Skeletal muscle tissue (tissue), 4 donors: ENCODE measurements around the gene SLX4IP. TPM values are rescaled to one million over a fixed set of nuclear protein-coding genes. Genes with fewer than 3 reads are reported as not detected.
"Not testable (repeated sequence)": the region's sequence is repeated elsewhere in the genome, so short reads cannot be mapped to it uniquely, and the experiment has no call there.

ENCODE experiments used
- H3K27ac ChIP-seq: one replicate; pipeline ENCODE4 v1.7.0; 2013; ENCODE audit warnings: mild to moderate bottlenecking, low read depth, low read length, inconsistent platforms
- H3K27me3 ChIP-seq, 3 donors: one replicate each; pipeline ENCODE4 v1.7.0; 2013; ENCODE audit warnings: low read length in 3 of 3; ENCODE audit not compliant: control insufficient read depth in 3 of 3, insufficient read depth in 3 of 3
- H3K36me3 ChIP-seq, 3 donors: one replicate each; pipeline ENCODE4 v1.7.0; 2013; ENCODE audit warnings: low read length in 3 of 3; ENCODE audit not compliant: control insufficient read depth in 3 of 3, insufficient read depth in 3 of 3
- H3K4me1 ChIP-seq, 3 donors: one replicate each; pipeline ENCODE4 v1.7.0; 2013; ENCODE audit warnings: low read length in 3 of 3, mild to moderate bottlenecking in 3 of 3; ENCODE audit not compliant: control insufficient read depth in 3 of 3, insufficient read depth in 3 of 3
- H3K4me3 ChIP-seq, 3 donors: one replicate each; pipeline ENCODE4 v1.7.0; 2013; ENCODE audit warnings: low read length in 3 of 3
- H3K9ac ChIP-seq, 3 donors: one replicate each; pipeline ENCODE4 v1.7.0; 2013; ENCODE audit warnings: low read length in 3 of 3, mild to moderate bottlenecking in 3 of 3, moderate library complexity in 2 of 3, low read depth in 1 of 3
- H3K9me3 ChIP-seq, 3 donors: one replicate each; pipeline ENCODE4 v1.7.0; 2013; ENCODE audit warnings: low read length in 3 of 3; ENCODE audit not compliant: control insufficient read depth in 3 of 3
- total RNA-seq: library from RNA; depleted of rRNA; stranded (reverse); fragments of >200 nt; gene quantifications from one replicate; pipeline ENCODE4 v1.2.3, GENCODE V29; 2014
- donor health status: Osteomylitis.

The SLX4IP gene
- total RNA-seq, 1 donor from 2014 or later = 4.2 TPM

DNA sequence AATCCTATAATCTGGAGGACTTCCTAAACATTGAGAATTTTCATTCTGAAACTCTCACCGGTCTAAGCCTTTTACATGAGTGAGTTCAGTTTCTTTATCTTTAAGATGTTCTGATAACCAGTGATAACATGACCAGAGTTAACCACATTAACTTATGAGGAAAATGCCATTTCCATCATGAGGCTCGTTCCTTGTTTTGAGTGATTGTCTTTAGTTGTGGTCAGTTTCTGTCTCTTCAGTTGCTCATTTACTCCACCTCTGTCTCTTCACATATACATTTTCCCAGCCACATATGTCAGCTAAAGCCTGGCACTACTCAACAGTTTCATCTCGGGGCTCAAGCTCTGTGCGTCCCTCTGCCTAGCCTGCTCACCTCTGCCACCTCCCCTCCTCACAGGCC, 168.3 kb downstream of the SLX4IP start:
- peak overlapping the region; percentile 73 for H3K27ac ChIP-seq
- no peaks in the 10 kb centered on the region for H3K27me3 ChIP-seq
- H3K4me1 ChIP-seq = peaks cover 0 to 3% (median 0%) of the 10 kb centered on the region in 3 donors
- no peaks in the 10 kb centered on the region for H3K36me3 ChIP-seq
- no peak overlapping the region for H3K4me3 ChIP-seq
- H3K9ac ChIP-seq = no peak overlapping the region
- H3K9me3 ChIP-seq = no peaks in the 10 kb centered on the region

DNA sequence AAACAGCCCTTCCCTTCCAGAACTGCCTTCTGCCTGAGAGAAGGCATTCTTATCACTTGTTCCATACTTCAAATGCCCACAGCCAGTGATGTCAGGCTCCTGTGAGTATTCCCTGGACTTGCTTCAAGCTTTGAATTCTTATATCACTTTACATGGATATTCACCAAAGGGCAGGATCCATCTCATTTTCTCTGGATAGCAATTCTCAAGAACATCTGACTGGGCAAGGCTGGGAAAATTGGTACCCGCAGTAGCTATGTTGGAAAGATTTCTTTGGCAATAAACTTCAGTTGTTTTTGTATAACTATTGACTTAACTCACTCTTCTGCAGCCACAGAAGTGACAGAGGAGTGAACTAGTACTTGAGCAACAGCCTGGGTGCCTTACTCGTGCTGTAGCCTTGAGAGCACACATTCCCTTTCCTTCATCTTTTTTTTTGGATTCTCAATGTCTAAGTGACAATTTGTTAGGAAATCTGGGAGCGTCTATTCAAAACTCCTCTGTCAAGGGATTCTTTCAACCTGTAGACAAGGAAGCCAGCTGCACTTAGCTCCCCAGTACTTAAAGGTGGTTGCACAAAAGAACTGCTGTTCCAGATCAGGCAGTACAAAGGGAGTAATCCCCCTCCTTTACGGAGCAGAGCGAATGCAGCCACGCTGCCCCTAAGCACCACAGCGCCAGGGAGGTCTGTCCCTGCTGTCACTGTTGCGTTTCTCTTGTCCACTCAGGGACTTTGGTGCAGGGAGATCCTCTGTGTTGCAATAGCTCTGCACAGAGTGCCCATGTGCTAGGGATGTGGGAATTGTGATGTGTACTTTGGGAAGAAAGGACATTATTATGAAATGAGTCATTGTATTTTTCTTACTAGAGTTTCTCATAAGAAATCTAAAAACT, 169.1 kb downstream of the SLX4IP start:
- Histone ChIP-seq H3K9me3 (no peaks in the 10 kb centered on the region), H3K27me3 (no peaks in the 10 kb centered on the region), H3K4me1 (peaks cover 0 to 4% (median 3%) of the 10 kb centered on the region in 3 donors), H3K9ac (peak overlapping the region in 1 of 3 donors; percentile 41), H3K27ac (peak overlapping the region; percentile 73), H3K4me3 (peak overlapping the region in 1 of 3 donors; percentile 42), H3K36me3 (no peaks in the 10 kb centered on the region)

DNA sequence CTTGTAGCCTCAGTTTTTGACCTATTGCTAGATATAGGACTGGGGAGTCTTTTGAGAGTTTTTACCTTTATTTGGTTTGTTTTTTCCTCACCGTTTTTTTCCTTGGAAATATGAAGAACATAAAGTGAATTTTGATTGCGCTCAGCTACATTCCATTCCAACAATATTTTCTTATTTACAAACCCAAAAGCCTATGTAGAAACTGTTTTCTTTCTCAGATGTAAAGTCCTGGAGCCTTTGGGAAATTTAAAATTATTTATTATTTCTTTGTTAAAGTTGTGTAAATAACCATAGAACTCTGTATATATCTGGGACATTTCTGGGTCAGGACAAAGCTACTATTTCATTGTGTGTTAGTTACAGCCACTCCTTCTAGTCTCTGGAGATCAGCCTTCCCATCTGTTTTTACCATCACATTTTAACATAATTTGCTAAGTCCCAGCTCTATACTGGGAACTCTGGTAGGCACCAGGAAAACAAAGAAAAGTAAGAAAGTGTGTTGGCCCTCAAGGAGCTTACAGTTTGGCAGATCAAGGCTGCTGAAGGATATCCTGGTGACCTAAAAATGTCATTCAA, 169.8 kb downstream of the SLX4IP start:
- H3K27ac ChIP-seq = peak overlapping the region; percentile 73
- no peaks in the 10 kb centered on the region for H3K36me3 ChIP-seq
- peaks cover 0 to 4% (median 3%) of the 10 kb centered on the region in 3 donors for H3K4me1 ChIP-seq
- H3K9me3 ChIP-seq = no peaks in the 10 kb centered on the region
- H3K9ac ChIP-seq = no peak overlapping the region
- no peaks in the 10 kb centered on the region for H3K27me3 ChIP-seq
- no peak overlapping the region for H3K4me3 ChIP-seq

DNA sequence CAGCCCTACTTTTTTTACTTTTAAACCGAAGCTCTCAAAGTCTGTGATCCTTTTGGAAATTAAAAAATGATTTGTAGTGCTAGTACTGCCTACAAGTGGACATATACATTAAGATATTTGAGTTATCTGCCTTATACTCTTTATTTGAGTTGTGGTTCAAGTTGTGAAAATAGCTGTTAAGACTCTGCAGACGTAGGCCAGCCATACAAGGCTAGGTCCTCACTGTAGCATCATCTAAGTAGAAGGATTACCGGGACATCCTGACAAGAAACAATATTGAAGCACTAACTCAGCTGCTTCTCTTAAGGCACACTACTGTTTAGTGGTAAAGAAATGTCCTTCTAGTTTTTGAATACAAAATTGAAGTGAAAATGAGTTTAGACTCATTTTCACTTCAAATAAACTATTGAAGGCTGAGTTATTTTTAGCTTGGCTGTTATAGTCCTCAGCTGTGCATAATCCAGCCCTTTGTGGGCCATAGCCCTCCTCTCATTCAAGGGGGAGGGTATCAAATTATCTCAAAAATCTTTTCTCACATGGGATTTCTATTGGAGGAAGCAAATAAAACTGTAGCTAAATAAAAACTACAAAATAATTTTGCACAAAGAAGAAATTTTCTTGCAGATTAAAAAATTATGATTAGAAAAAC, 170.6 kb downstream of the SLX4IP start:
- H3K9ac ChIP-seq = no peak overlapping the region
- no peaks in the 10 kb centered on the region for H3K9me3 ChIP-seq
- peaks cover 3 to 4% (median 4%) of the 10 kb centered on the region in 3 donors for H3K4me1 ChIP-seq
- H3K4me3 ChIP-seq = no peak overlapping the region
- no peaks in the 10 kb centered on the region for H3K36me3 ChIP-seq
- peak overlapping the region; percentile 73 for H3K27ac ChIP-seq
- no peaks in the 10 kb centered on the region for H3K27me3 ChIP-seq

DNA sequence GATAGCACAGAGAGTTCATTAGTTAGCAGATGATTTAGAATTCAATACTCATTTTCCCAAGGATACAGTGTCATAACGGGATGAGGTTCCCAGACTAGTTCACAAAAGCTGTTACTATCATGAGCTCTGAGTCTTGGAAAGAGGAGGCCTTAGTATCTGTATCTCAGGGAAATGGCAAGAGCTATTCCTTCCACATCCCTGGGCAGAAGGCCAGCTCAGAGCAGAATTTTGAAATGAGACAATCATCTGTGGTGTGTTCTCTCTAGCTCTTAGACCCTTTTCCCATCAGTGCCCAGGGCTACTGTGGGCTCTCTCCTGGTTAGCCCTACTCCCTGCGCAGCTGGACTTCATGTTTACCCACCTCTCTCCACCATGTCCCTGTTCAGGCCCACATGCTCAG, 174.2 kb downstream of the SLX4IP start:
- Histone ChIP-seq H3K4me1 (peaks cover 2 to 7% (median 4%) of the 10 kb centered on the region in 3 donors), H3K36me3 (no peaks in the 10 kb centered on the region), H3K27me3 (no peaks in the 10 kb centered on the region), H3K9ac (no peak overlapping the region), H3K9me3 (no peaks in the 10 kb centered on the region), H3K4me3 (no peak overlapping the region), H3K27ac (peak overlapping the region; percentile 80)

DNA sequence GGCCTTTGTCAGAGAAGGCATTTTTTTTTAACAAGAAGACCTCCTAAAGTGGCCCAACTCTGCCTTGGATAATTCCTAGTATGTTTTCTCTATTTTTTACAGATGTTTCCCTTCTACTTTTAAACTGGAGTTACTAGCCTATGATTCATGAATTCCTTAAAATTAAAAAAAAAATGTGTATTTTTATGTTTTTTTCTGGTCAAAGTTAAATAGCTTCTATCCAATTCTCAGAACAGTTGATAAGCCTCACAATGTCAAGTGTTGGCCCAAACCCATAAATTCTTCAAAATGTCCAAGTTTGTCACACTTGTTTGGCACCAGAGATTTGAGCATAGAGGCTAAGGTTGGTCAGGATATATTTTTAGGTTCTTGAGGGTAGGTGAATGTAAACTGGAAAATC, 174.7 kb downstream of the SLX4IP start:
- no peak overlapping the region for H3K9ac ChIP-seq
- peak overlapping the region; percentile 80 for H3K27ac ChIP-seq
- H3K36me3 ChIP-seq = no peaks in the 10 kb centered on the region
- no peak overlapping the region for H3K4me3 ChIP-seq
- H3K27me3 ChIP-seq = no peaks in the 10 kb centered on the region
- H3K4me1 ChIP-seq = peaks cover 0 to 7% (median 4%) of the 10 kb centered on the region in 3 donors
- no peaks in the 10 kb centered on the region for H3K9me3 ChIP-seq

DNA sequence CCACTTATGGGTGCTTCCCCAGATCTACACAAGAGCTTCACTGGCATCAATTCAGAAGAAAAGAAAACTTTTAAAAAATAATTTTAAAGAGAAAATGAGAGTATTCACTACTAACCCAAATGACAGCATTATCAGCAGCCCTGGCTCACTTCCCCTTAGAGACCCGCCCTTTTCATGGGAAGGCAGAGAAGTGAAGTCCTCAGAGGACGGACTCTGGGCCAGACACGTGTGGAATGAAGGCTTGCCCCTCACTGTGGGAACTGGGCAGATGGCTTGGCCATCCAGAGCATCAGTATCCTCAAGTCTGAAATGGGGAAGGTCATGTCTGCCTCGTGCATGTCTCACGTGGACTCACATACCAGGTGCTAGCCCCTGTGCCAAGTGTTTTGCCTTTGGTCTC, 175.1 kb downstream of the SLX4IP start:
- Histone ChIP-seq H3K36me3 (no peaks in the 10 kb centered on the region), H3K4me1 (peaks cover 0 to 7% (median 4%) of the 10 kb centered on the region in 3 donors), H3K4me3 (no peak overlapping the region), H3K27me3 (no peaks in the 10 kb centered on the region), H3K9me3 (no peaks in the 10 kb centered on the region), H3K27ac (peak overlapping the region; percentile 80), H3K9ac (no peak overlapping the region)

DNA sequence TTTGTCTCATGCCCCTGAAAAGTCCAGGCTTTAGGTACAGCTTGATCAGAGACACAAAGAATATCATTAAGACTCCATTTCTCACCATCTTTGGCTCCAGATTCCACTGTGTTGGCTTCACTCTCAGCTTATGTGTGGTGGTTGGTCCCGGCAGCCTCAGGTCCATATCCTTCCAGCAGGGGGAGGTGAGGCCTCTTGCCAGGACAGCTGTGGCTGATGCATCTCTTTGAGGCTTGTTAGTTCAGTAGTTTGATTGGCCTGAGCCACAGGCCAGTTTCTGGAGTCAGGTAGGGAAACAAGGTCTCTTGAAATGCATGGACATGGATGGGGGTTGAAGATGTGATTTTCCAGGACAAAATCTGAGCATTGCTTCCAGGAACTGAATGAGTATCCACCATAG, 176.3 kb downstream of the SLX4IP start:
- no peak overlapping the region for H3K27ac ChIP-seq
- no peak overlapping the region for H3K4me3 ChIP-seq
- H3K36me3 ChIP-seq = no peaks in the 10 kb centered on the region
- no peaks in the 10 kb centered on the region for H3K9me3 ChIP-seq
- H3K9ac ChIP-seq = no peak overlapping the region
- H3K4me1 ChIP-seq = peaks cover 0 to 7% (median 4%) of the 10 kb centered on the region in 3 donors
- H3K27me3 ChIP-seq = no peaks in the 10 kb centered on the region

DNA sequence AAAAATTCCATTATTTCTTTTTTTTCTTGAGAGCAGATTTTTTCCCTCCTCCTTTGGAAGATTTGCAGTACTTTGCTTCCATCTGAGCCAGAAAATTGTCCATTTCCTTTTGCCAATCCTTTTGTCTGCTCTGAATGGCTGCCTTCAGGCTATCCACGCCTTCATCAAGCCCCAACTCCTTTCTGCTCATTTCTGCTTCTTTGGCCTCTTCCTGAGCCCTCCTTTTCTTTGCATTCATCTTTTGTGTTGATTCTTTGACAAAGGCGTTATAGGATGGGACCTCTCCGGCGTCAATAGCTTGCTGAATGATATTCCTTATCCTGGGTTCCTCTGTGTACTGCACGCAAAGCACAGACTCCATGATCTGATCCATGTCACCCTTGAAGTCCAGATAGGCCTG, 178.3 kb downstream of the SLX4IP start:
- H3K27me3 ChIP-seq, H3K9ac ChIP-seq, H3K9me3 ChIP-seq, H3K4me1 ChIP-seq, H3K27ac ChIP-seq, H3K36me3 ChIP-seq, H3K4me3 ChIP-seq: not testable (repeated sequence)

DNA sequence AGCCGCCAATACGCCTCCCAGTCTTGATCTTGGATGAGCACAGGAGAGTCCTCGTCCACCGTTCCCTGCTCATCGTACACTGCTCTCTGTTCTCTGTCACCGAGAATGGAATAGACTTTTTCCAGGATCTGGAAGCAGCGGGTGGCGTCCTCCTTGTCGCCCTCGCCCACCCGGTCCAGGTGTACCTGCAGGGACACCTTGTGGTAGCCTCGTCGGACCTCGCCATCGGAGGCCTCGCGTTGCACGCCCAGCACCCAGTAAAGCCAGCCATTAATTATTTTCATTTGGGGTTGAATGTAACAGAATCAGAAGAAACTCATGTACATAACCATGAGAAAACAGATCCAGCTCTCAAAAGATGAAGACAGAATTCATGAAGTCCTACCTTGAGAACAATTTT, 178.8 kb downstream of the SLX4IP start:
- no peak overlapping the region for H3K27ac ChIP-seq
- H3K9ac ChIP-seq = no peak overlapping the region
- H3K4me3 ChIP-seq = no peak overlapping the region
- H3K27me3 ChIP-seq = no peaks in the 10 kb centered on the region
- H3K36me3 ChIP-seq = no peaks in the 10 kb centered on the region
- H3K9me3 ChIP-seq = no peaks in the 10 kb centered on the region
- peaks cover 0 to 5% (median 4%) of the 10 kb centered on the region in 3 donors for H3K4me1 ChIP-seq
